Adrenal gland (tissue), 12 donors: ENCODE measurements around the gene EPM2A. TPM values are rescaled to one million over a fixed set of nuclear protein-coding genes. Genes with fewer than 3 reads are reported as not detected.

Experiments used
- DNase-seq, 7 donors: peaks; one replicate each; pipeline ENCODE4 v3.0.0-alpha.2; 2019 to 2020
- H3K27ac ChIP-seq, 5 donors: fragments of 200-600 bp; sonication (generic) in 4 of 5; 1 replicate in 3 of 5; 2 replicates in 2 of 5; pipeline versions ENCODE4 v1.5.1 to v1.8.0; 2016 to 2020; ENCODE audit warnings: mild to moderate bottlenecking in 1 of 5
- H3K27me3 ChIP-seq: fragments of 200-600 bp; 2 replicates; pipeline ENCODE4 v1.8.0; 2021
- H3K36me3 ChIP-seq, 2 donors: fragments of 200-600 bp; replicated peaks in 1 of 2; 1 replicate in 1 of 2; 2 replicates in 1 of 2; pipeline versions ENCODE4 v1.5.1 to v1.8.0; 2018 to 2022
- H3K4me1 ChIP-seq, 2 donors: fragments of 200-600 bp; replicated peaks in 1 of 2; 1 replicate in 1 of 2; 2 replicates in 1 of 2; pipeline versions ENCODE4 v1.5.1 to v1.8.0; 2018 to 2021
- H3K4me3 ChIP-seq, 4 donors: fragments of 200-600 bp; sonication (generic) in 3 of 4; one replicate each; pipeline ENCODE4 v1.5.1; 2016 to 2018
- H3K9me3 ChIP-seq, 3 donors: fragments of 200-600 bp; sonication (generic) in 1 of 3; replicated peaks in 1 of 3; 1 replicate in 2 of 3; 2 replicates in 1 of 3; pipeline versions ENCODE4 v1.5.1 to v1.8.0; 2016 to 2021
- CTCF ChIP-seq, 6 experiments: fragments of 450-650 bp in 4 of 6; fragments of 200-600 bp in 2 of 6; sonication (generic) in 1 of 6; IDR thresholded peaks; 1 replicate in 5 of 6; 2 replicates in 1 of 6; pipeline versions ENCODE4 v1.5.1 to v1.8.0; 2016 to 2021; ENCODE audit warnings: antibody characterized with exemption in 6 of 6, mild to moderate bottlenecking in 2 of 6, moderate library complexity in 1 of 6
- POLR2A ChIP-seq, 2 donors: fragments of 450-650 bp; IDR thresholded peaks; one replicate each; pipeline ENCODE4 v1.6.1; 2017; ENCODE audit warnings: antibody characterized with exemption in 2 of 2, mild to moderate bottlenecking in 2 of 2, moderate library complexity in 1 of 2
- WGBS, 4 donors: extraction: QIAGEN DNeasy Blood & Tissue Kit in 2 of 4; methylation state at CpG; one replicate each; pipeline versions ENCODE4 v1.1.5 to v1.1.7; 2013 to 2017; 5-methylcytosine and 5-hydroxymethylcytosine counted together
- intact Hi-C, 2 donors: fragments of 100-400 bp; cut with DNase I; formaldehyde crosslinking; loops; one replicate each; pipeline versions ENCODE4 v1.14.1 to v1.15.0; 2022 to 2023
- polyA plus RNA-seq, 3 donors: library from polyadenylated mRNA; stranded (reverse); fragments of 200-250 nt in 2 of 3; fragments of 350-450 nt in 1 of 3; fragmentation: Illumina TruSeq in 1 of 3; extraction: RNeasy Lipid Tissue Mini Kit (QIAGEN cat#74804) in 1 of 3; gene quantifications; one replicate each; pipeline ENCODE4 v1.2.3, GENCODE V29; 2013 to 2014
- total RNA-seq, 9 donors: library from RNA; depleted of rRNA in 4 of 9; stranded (reverse); fragments of >200 nt in 4 of 9; fragments of 120-200 nt in 1 of 9; fragmentation: NEBNext Ultra II Directional in 1 of 9; extraction: Animal tissue kit (Norgen Biotek cat#: 25700) in 1 of 9; gene quantifications; one replicate each; pipeline versions ENCODE4 v1.1.0 to v1.2.4, GENCODE V29; 2013 to 2023
- donor health status: healthy with polysubstance abuse.
- donor health status: Bipolar disorder and iron deficiency.
- donor health status: DM: yes; HTN: yes; CAD: no.
- donor health status: DM: no; HTN: no; CAD: no.
- donor health status: DM: no; HTN: no; CAD: no.
- donor health status: DM: yes; HTN: yes; CAD: no.

Gene EPM2A
- total and polyA plus RNA-seq, 12 donors: 3.8 to 32.8 (median 13.3) TPM

- intact Hi-C loops: loop anchor here (10.0 kb wide), 2 partner anchors 67 to 77 kb away; partner anchors contain the start of gene FBXO30 (in 1 of the 2)
- H3K9me3 ChIP-seq: no peaks in the 10 kb centered on the region
- H3K36me3 ChIP-seq: no peaks in the 10 kb centered on the region
- H3K4me3 ChIP-seq: no peak overlapping the region
- no peaks in the 10 kb centered on the region for H3K27me3 ChIP-seq
- no peak overlapping the region for H3K27ac ChIP-seq
- TF ChIP-seq CTCF (IDR thresholded peaks at IDR 0.05) (no peak), POLR2A (IDR thresholded peaks at IDR 0.05) (no peak)
- H3K4me1 ChIP-seq: peaks cover 0 to 16% of the 10 kb centered on the region in 2 donors
- DNase-seq: no peak
These were observed 2.9 kb upstream of the EPM2A start for GRCh38 chr6:145738265-145738664.

GRCh38 chr6:145736661-145737144, 1.4 kb upstream of the EPM2A start:
- Histone ChIP-seq H3K4me3 (no peak overlapping the region), H3K36me3 (no peaks in the 10 kb centered on the region), H3K27me3 (no peaks in the 10 kb centered on the region), H3K4me1 (peaks cover 0 to 16% of the 10 kb centered on the region in 2 donors), H3K9me3 (no peaks in the 10 kb centered on the region), H3K27ac (peak overlapping the region in 3 of 5 donors; percentile 4 to 94 (median 18))
- no peak for DNase-seq
- intact Hi-C loops: loop anchor here (10.0 kb wide), 2 partner anchors 68 to 78 kb away; partner anchors contain the start of gene FBXO30 (in 1 of the 2)
- whole genome bisulfite sequencing, 4 donors: 70 to 75% (median 71%) methylated on average over 7 of the region's 7 CpGs
- TF ChIP-seq CTCF (IDR thresholded peaks at IDR 0.05): no peak
- TF ChIP-seq POLR2A (IDR thresholded peaks at IDR 0.05): no peak

GRCh38 chr6:145734486-145735355, 599 bp downstream of the EPM2A start:
- H3K36me3 ChIP-seq: no peaks in the 10 kb centered on the region
- WGBS, 4 donors: 0 to 1% (median 0%) methylated on average over 31 to 74 of the region's 74 CpGs
- H3K4me1 ChIP-seq: peaks cover 0 to 16% of the 10 kb centered on the region in 2 donors
- TF ChIP-seq CTCF (IDR thresholded peaks at IDR 0.05) (no peak), POLR2A (IDR thresholded peaks at IDR 0.05) (peak in 1 of 2 donors; percentile 57)
- peak; percentile 87 to 95 (median 91) for DNase-seq
- peak overlapping the region; percentile 94 to 97 (median 95) for H3K27ac ChIP-seq
- no peaks in the 10 kb centered on the region for H3K27me3 ChIP-seq
- H3K9me3 ChIP-seq: no peaks in the 10 kb centered on the region
- peak overlapping the region; percentile 28 to 70 (median 62) for H3K4me3 ChIP-seq
- intact Hi-C loops: loop anchor here (10.0 kb wide), 2 partner anchors 70 to 80 kb away; partner anchors contain the start of gene FBXO30 (in 1 of the 2)

- H3K27ac ChIP-seq: peak overlapping the region in 1 of 5 donors; percentile 94
- H3K36me3 ChIP-seq: no peaks in the 10 kb centered on the region
- no peaks in the 10 kb centered on the region for H3K27me3 ChIP-seq
- peak overlapping the region in 1 of 4 donors; percentile 64 for H3K4me3 ChIP-seq
- TF ChIP-seq POLR2A (IDR thresholded peaks at IDR 0.05) (no peak), CTCF (IDR thresholded peaks at IDR 0.05) (no peak)
- H3K4me1 ChIP-seq: peaks cover 0 to 16% of the 10 kb centered on the region in 2 donors
- H3K9me3 ChIP-seq: no peaks in the 10 kb centered on the region
- WGBS, 4 donors: 41 to 49% (median 42%) methylated on average over 4 of the region's 4 CpGs
- no peak for DNase-seq
- intact Hi-C loops: loop anchor here (10.0 kb wide), 2 partner anchors 71 to 81 kb away; partner anchors contain the start of gene FBXO30 (in 1 of the 2)
These were observed 1.5 kb downstream of the EPM2A start for GRCh38 chr6:145733810-145734209.
